ENCODE results near the gene TENM4.

The TENM4 gene

GRCh38 chr11:79363861-79364378, 76.9 kb downstream of the TENM4 start:
- no peak for ATAC-seq
- TF ChIP-seq RARB (CRISPR knock-in tag; IDR thresholded peaks at IDR 0.05): no peak
- no peak for TF ChIP-seq ZNF70 (CRISPR knock-in tag; IDR thresholded peaks at IDR 0.05)
- no peak for TF ChIP-seq ZNF565 (CRISPR knock-in tag; conservative IDR thresholded peaks at IDR 0.05; ENCODE audit: low read depth)
- TF ChIP-seq TSHZ2 (CRISPR knock-in tag; IDR thresholded peaks at IDR 0.05): no peak
- no peak for TF ChIP-seq PATZ1 (CRISPR knock-in tag; IDR thresholded peaks at IDR 0.05; ENCODE audit: borderline replicate concordance)
- TF ChIP-seq TCF4 (CRISPR knock-in tag; IDR thresholded peaks at IDR 0.05; ENCODE audit: borderline replicate concordance): no peak
- TF ChIP-seq TOX (CRISPR knock-in tag; IDR thresholded peaks at IDR 0.05; ENCODE audit: borderline replicate concordance): no peak
- TF ChIP-seq ZFP3 (CRISPR knock-in tag; IDR thresholded peaks at IDR 0.05): no peak
- no peak for TF ChIP-seq ZC3H10 (CRISPR knock-in tag; IDR thresholded peaks at IDR 0.05)
- TF ChIP-seq ZFP30 (CRISPR knock-in tag; IDR thresholded peaks at IDR 0.05): no peak
- TF ChIP-seq CSRNP3 (CRISPR knock-in tag; IDR thresholded peaks at IDR 0.05): no peak
- no peak for TF ChIP-seq BACH2 (CRISPR knock-in tag; IDR thresholded peaks at IDR 0.05; ENCODE audit: borderline replicate concordance)
- no peak for TF ChIP-seq ISL1 (CRISPR knock-in tag; IDR thresholded peaks at IDR 0.05)
- TF ChIP-seq CREB5 (CRISPR knock-in tag; IDR thresholded peaks at IDR 0.05; ENCODE audit: low read depth): no peak
- TF ChIP-seq POU6F1 (CRISPR knock-in tag; IDR thresholded peaks at IDR 0.05; ENCODE audit: borderline replicate concordance, low read depth): no peak
- TF ChIP-seq ESRRG (CRISPR knock-in tag; IDR thresholded peaks at IDR 0.05): no peak

- ATAC-seq: no peak
- TF ChIP-seq TSHZ2 (CRISPR knock-in tag; IDR thresholded peaks at IDR 0.05) (no peak), ZC3H10 (CRISPR knock-in tag; IDR thresholded peaks at IDR 0.05) (no peak), ARNTL (CRISPR knock-in tag; IDR thresholded peaks at IDR 0.05; ENCODE audit: borderline replicate concordance, low read depth) (no peak), CREB5 (CRISPR knock-in tag; IDR thresholded peaks at IDR 0.05; ENCODE audit: low read depth) (no peak), PPARA (CRISPR knock-in tag; IDR thresholded peaks at IDR 0.05; ENCODE audit: borderline replicate concordance) (no peak)
These were observed 77.6 kb downstream of the TENM4 start for GRCh38 chr11:79363256-79363655.
